GM21786 (cell line): ENCODE measurements around the gene UMODL1.
A peak's percentile ranks its signal among the peaks of the same experiment; 100 is the strongest.
"Not testable (repeated sequence)": the region's sequence is repeated elsewhere in the genome, so short reads cannot be mapped to it uniquely, and the experiment has no call there.

Experiments used
- ATAC-seq: cut with Tn5 transposase; IDR thresholded peaks from one replicate; pipeline ENCODE4 v1.9.1; 2021; ENCODE audit not compliant: unreplicated experiment

UMODL1 gene

GRCh38 chr21:42112857-42113256 is 41.7 kb downstream of the UMODL1 start:
- ATAC-seq: no peak

- no peak for ATAC-seq
Observed at GRCh38 chr21:42113926-42114409, 42.9 kb downstream of the UMODL1 start.

- no peak for ATAC-seq
Observed at GRCh38 chr21:42114646-42115045, 43.5 kb downstream of the UMODL1 start.

- no peak for ATAC-seq
Observed at GRCh38 chr21:42115136-42115683, 44.1 kb downstream of the UMODL1 start.

GRCh38 chr21:42116551-42116950 is 45.4 kb downstream of the UMODL1 start:
- ATAC-seq: not testable (repeated sequence)

- ATAC-seq: no peak
Observed at GRCh38 chr21:42117229-42117966, 46.3 kb downstream of the UMODL1 start.

- ATAC-seq: no peak
Observed at GRCh38 chr21:42117967-42118780, 47.1 kb downstream of the UMODL1 start.

GRCh38 chr21:42118901-42119300 is 47.8 kb downstream of the UMODL1 start:
- ATAC-seq: no peak

- ATAC-seq: peak; percentile 42
Observed at GRCh38 chr21:42120101-42120902, 49.2 kb downstream of the UMODL1 start.

GRCh38 chr21:42120903-42121535 is 49.9 kb downstream of the UMODL1 start:
- no peak for ATAC-seq

GRCh38 chr21:42121794-42122193 is 50.7 kb downstream of the UMODL1 start:
- no peak for ATAC-seq

- no peak for ATAC-seq
Observed at GRCh38 chr21:42122398-42122797, 51.3 kb downstream of the UMODL1 start.

GRCh38 chr21:42122808-42123207 is 51.7 kb downstream of the UMODL1 start:
- ATAC-seq: no peak

- no peak for ATAC-seq
Observed at GRCh38 chr21:42123219-42123908, 52.2 kb downstream of the UMODL1 start.

GRCh38 chr21:42124081-42124480 is 53.0 kb downstream of the UMODL1 start:
- ATAC-seq: no peak

- no peak for ATAC-seq
Observed at GRCh38 chr21:42124826-42125570, 53.9 kb downstream of the UMODL1 start.

- no peak for ATAC-seq
Observed at GRCh38 chr21:42125571-42126544, 54.7 kb downstream of the UMODL1 start.
